Skeletal muscle tissue (tissue), 4 donors: ENCODE data around the gene OSBPL1A. TPM values are rescaled to one million over a fixed set of nuclear protein-coding genes. Genes with fewer than 3 reads are reported as not detected.

Source experiments
- H3K27ac ChIP-seq: one replicate; pipeline ENCODE4 v1.7.0; 2013; ENCODE audit warnings: mild to moderate bottlenecking, low read depth, low read length, inconsistent platforms
- H3K27me3 ChIP-seq, 3 donors: one replicate each; pipeline ENCODE4 v1.7.0; 2013; ENCODE audit warnings: low read length in 3 of 3; ENCODE audit not compliant: control insufficient read depth in 3 of 3, insufficient read depth in 3 of 3
- H3K36me3 ChIP-seq, 3 donors: one replicate each; pipeline ENCODE4 v1.7.0; 2013; ENCODE audit warnings: low read length in 3 of 3; ENCODE audit not compliant: control insufficient read depth in 3 of 3, insufficient read depth in 3 of 3
- H3K4me1 ChIP-seq, 3 donors: one replicate each; pipeline ENCODE4 v1.7.0; 2013; ENCODE audit warnings: low read length in 3 of 3, mild to moderate bottlenecking in 3 of 3; ENCODE audit not compliant: control insufficient read depth in 3 of 3, insufficient read depth in 3 of 3
- H3K4me3 ChIP-seq, 3 donors: one replicate each; pipeline ENCODE4 v1.7.0; 2013; ENCODE audit warnings: low read length in 3 of 3
- H3K9ac ChIP-seq, 3 donors: one replicate each; pipeline ENCODE4 v1.7.0; 2013; ENCODE audit warnings: low read length in 3 of 3, mild to moderate bottlenecking in 3 of 3, moderate library complexity in 2 of 3, low read depth in 1 of 3
- H3K9me3 ChIP-seq, 3 donors: one replicate each; pipeline ENCODE4 v1.7.0; 2013; ENCODE audit warnings: low read length in 3 of 3; ENCODE audit not compliant: control insufficient read depth in 3 of 3
- total RNA-seq: library from RNA; depleted of rRNA; stranded (reverse); fragments of >200 nt; gene quantifications from one replicate; pipeline ENCODE4 v1.2.3, GENCODE V29; 2014
- donor health status: Osteomylitis.

The OSBPL1A gene
- total RNA-seq, 1 donor from 2014 or later = 33.9 TPM

- H3K36me3 ChIP-seq = no peaks in the 10 kb centered on the region
- H3K4me1 ChIP-seq = peaks cover 0 to 4% (median 0%) of the 10 kb centered on the region in 3 donors
- no peaks in the 10 kb centered on the region for H3K27me3 ChIP-seq
- no peaks in the 10 kb centered on the region for H3K9me3 ChIP-seq
- H3K9ac ChIP-seq = no peak overlapping the region
- no peak overlapping the region for H3K4me3 ChIP-seq
- H3K27ac ChIP-seq = no peak overlapping the region
Measured at GRCh38 chr18:24276994-24277393, 120.6 kb downstream of the OSBPL1A start.

GRCh38 chr18:24274837-24275236, 122.8 kb downstream of the OSBPL1A start:
- peak overlapping the region in 1 of 3 donors; percentile 3 for H3K4me3 ChIP-seq

GRCh38 chr18:24273596-24273995, 124.0 kb downstream of the OSBPL1A start:
- H3K27ac ChIP-seq = no peak overlapping the region
- no peak overlapping the region for H3K9ac ChIP-seq
- H3K27me3 ChIP-seq = no peaks in the 10 kb centered on the region
- H3K36me3 ChIP-seq = no peaks in the 10 kb centered on the region
- peaks cover 0 to 13% (median 4%) of the 10 kb centered on the region in 3 donors for H3K4me1 ChIP-seq
- H3K9me3 ChIP-seq = no peaks in the 10 kb centered on the region
- H3K4me3 ChIP-seq = no peak overlapping the region

More at GRCh38 chr18:24274837-24275236, 122.8 kb downstream of the OSBPL1A start:
- Histone ChIP-seq H3K27ac (peak overlapping the region; percentile 31), H3K27me3 (no peaks in the 10 kb centered on the region), H3K4me1 (peaks cover 0 to 6% (median 4%) of the 10 kb centered on the region in 3 donors), H3K9ac (no peak overlapping the region), H3K36me3 (no peaks in the 10 kb centered on the region), H3K9me3 (no peaks in the 10 kb centered on the region)

GRCh38 chr18:24272229-24272525, 125.4 kb downstream of the OSBPL1A start:
- peak overlapping the region; percentile 75 to 91 (median 79) for H3K9ac ChIP-seq
- H3K27ac ChIP-seq = peak overlapping the region; percentile 81
- H3K27me3 ChIP-seq = no peaks in the 10 kb centered on the region
- no peaks in the 10 kb centered on the region for H3K9me3 ChIP-seq
- H3K4me3 ChIP-seq = peak overlapping the region; percentile 80 to 87 (median 86)
- no peaks in the 10 kb centered on the region for H3K36me3 ChIP-seq
- H3K4me1 ChIP-seq = peaks cover 0 to 14% (median 4%) of the 10 kb centered on the region in 3 donors

GRCh38 chr18:24271381-24272228, 126.0 kb downstream of the OSBPL1A start:
- Histone ChIP-seq H3K4me1 (peaks cover 0 to 14% (median 4%) of the 10 kb centered on the region in 3 donors), H3K36me3 (no peaks in the 10 kb centered on the region), H3K27me3 (no peaks in the 10 kb centered on the region), H3K9ac (peak overlapping the region; percentile 75 to 91 (median 90)), H3K27ac (peak overlapping the region; percentile 81), H3K9me3 (no peaks in the 10 kb centered on the region), H3K4me3 (peak overlapping the region; percentile 86 to 93 (median 87))

GRCh38 chr18:24270937-24271380, 126.7 kb downstream of the OSBPL1A start:
- H3K27me3 ChIP-seq = no peaks in the 10 kb centered on the region
- peak overlapping the region; percentile 81 for H3K27ac ChIP-seq
- H3K9me3 ChIP-seq = no peaks in the 10 kb centered on the region
- H3K4me1 ChIP-seq = peaks cover 0 to 14% (median 4%) of the 10 kb centered on the region in 3 donors
- H3K9ac ChIP-seq = peak overlapping the region; percentile 70 to 91 (median 90)
- H3K4me3 ChIP-seq = peak overlapping the region; percentile 86 to 93 (median 87)
- no peaks in the 10 kb centered on the region for H3K36me3 ChIP-seq

- H3K9me3 ChIP-seq = no peaks in the 10 kb centered on the region
- peaks cover 3 to 14% (median 4%) of the 10 kb centered on the region in 3 donors for H3K4me1 ChIP-seq
- peaks cover 0 to 2% (median 0%) of the 10 kb centered on the region in 3 donors for H3K36me3 ChIP-seq
- peak overlapping the region; percentile 86 to 93 (median 87) for H3K4me3 ChIP-seq
- H3K27me3 ChIP-seq = no peaks in the 10 kb centered on the region
- peak overlapping the region; percentile 70 to 91 (median 90) for H3K9ac ChIP-seq
- H3K27ac ChIP-seq = peak overlapping the region; percentile 81
Measured at GRCh38 chr18:24270358-24270936, 127.2 kb downstream of the OSBPL1A start.

GRCh38 chr18:24268784-24269550, 128.7 kb downstream of the OSBPL1A start:
- Histone ChIP-seq H3K36me3 (peaks cover 0 to 2% (median 0%) of the 10 kb centered on the region in 3 donors), H3K4me3 (no peak overlapping the region), H3K9ac (no peak overlapping the region), H3K4me1 (peaks cover 3 to 14% (median 4%) of the 10 kb centered on the region in 3 donors), H3K27ac (no peak overlapping the region), H3K27me3 (no peaks in the 10 kb centered on the region), H3K9me3 (no peaks in the 10 kb centered on the region)

- Histone ChIP-seq H3K9me3 (no peaks in the 10 kb centered on the region), H3K4me3 (no peak overlapping the region), H3K36me3 (peaks cover 0 to 2% (median 0%) of the 10 kb centered on the region in 3 donors), H3K4me1 (peaks cover 3 to 17% (median 4%) of the 10 kb centered on the region in 3 donors), H3K27ac (no peak overlapping the region), H3K9ac (no peak overlapping the region), H3K27me3 (no peaks in the 10 kb centered on the region)
Measured at GRCh38 chr18:24267878-24268277, 129.7 kb downstream of the OSBPL1A start.
